Keratinocyte (primary cell): Measurements from ENCODE around the gene SWAP70. TPM values are rescaled to one million over a fixed set of nuclear protein-coding genes. Genes with fewer than 3 reads are reported as not detected.

Source experiments
- DNase-seq: peaks from one replicate; pipeline ENCODE4 v3.0.0-alpha.2; 2011; ENCODE audit warnings: low read depth, missing footprints, low spot score
- FAIRE-seq: peaks from 2 replicates; lab custom pipeline; 2011; peaks lifted over from hg19 to GRCh38; lab: Jason Lieb, UNC
- H2AFZ ChIP-seq: 2 replicates; pipeline ENCODE4 v1.6.0; 2012; ENCODE audit warnings: low read length, control low read depth, inconsistent platforms; ENCODE audit not compliant: control insufficient read depth
- H3K27ac ChIP-seq: 2 replicates; pipeline ENCODE4 v1.5.1; 2011; ENCODE audit warnings: low read length; ENCODE audit not compliant: control insufficient read depth, insufficient read depth
- H3K27me3 ChIP-seq: 3 replicates; pipeline ENCODE4 v1.6.0; 2011; ENCODE audit warnings: low read length; ENCODE audit not compliant: control insufficient read depth, insufficient read depth; ENCODE audit errors: extremely low read depth
- H3K36me3 ChIP-seq, 2 experiments: 2 replicates in 1 of 2; 3 replicates in 1 of 2; pipeline ENCODE4 v1.5.1; 2011; ENCODE audit warnings: low read length in 2 of 2, mild to moderate bottlenecking in 1 of 2; ENCODE audit not compliant: control insufficient read depth in 2 of 2, insufficient read depth in 2 of 2; ENCODE audit errors: extremely low read depth in 1 of 2
- H3K4me1 ChIP-seq: 3 replicates; pipeline ENCODE4 v1.5.1; 2011; ENCODE audit warnings: low read length; ENCODE audit not compliant: control insufficient read depth, insufficient read depth; ENCODE audit errors: extremely low read depth
- H3K4me2 ChIP-seq: 3 replicates; pipeline ENCODE4 v1.6.0; 2011; ENCODE audit warnings: low read depth, low read length; ENCODE audit not compliant: control insufficient read depth, insufficient read depth; ENCODE audit errors: extremely low read depth
- H3K4me3 ChIP-seq, 3 experiments: fragments of 200-600 bp in 1 of 3; sonication (generic) in 1 of 3; 2 replicates in 2 of 3; 3 replicates in 1 of 3; pipeline ENCODE4 v1.5.1; 2011 to 2016; ENCODE audit warnings: low read length in 3 of 3, mild to moderate bottlenecking in 3 of 3, control low read depth in 2 of 3, inconsistent platforms in 1 of 3, low read depth in 1 of 3, mixed read lengths in 1 of 3, mixed run types in 1 of 3, moderate library complexity in 1 of 3; ENCODE audit not compliant: control insufficient read depth in 2 of 3, insufficient read depth in 2 of 3; ENCODE audit errors: extremely low read depth in 1 of 3
- H3K79me2 ChIP-seq: 2 replicates; pipeline ENCODE4 v1.6.0; 2012; ENCODE audit warnings: low read length; ENCODE audit not compliant: control insufficient read depth, insufficient read depth
- H3K9ac ChIP-seq: 3 replicates; pipeline ENCODE4 v1.6.0; 2011; ENCODE audit warnings: low read length; ENCODE audit not compliant: control insufficient read depth, insufficient read depth; ENCODE audit errors: extremely low read depth
- H3K9me1 ChIP-seq: 3 replicates; pipeline ENCODE4 v1.6.0; 2011; ENCODE audit warnings: low read length; ENCODE audit not compliant: control insufficient read depth, insufficient read depth; ENCODE audit errors: extremely low read depth
- H3K9me3 ChIP-seq: 2 replicates; pipeline ENCODE4 v1.5.1; 2012; ENCODE audit warnings: low read depth, low read length; ENCODE audit not compliant: control insufficient read depth
- H4K20me1 ChIP-seq: 3 replicates; pipeline ENCODE4 v1.6.0; 2011; ENCODE audit warnings: low read length; ENCODE audit not compliant: control insufficient read depth, insufficient read depth; ENCODE audit errors: extremely low read depth
- CTCF ChIP-seq, 3 experiments: IDR thresholded peaks in 1 of 3; conservative IDR thresholded peaks in 1 of 3; optimal IDR thresholded peaks in 1 of 3; 2 replicates in 2 of 3; 3 replicates in 1 of 3; pipeline versions ENCODE3 to v1.5.1; 2011; ENCODE audit warnings: low read length in 3 of 3, mild to moderate bottlenecking in 3 of 3, moderate library complexity in 2 of 3, control low read depth in 1 of 3, inconsistent platforms in 1 of 3; ENCODE audit not compliant: insufficient read depth in 2 of 3; ENCODE audit errors: extremely low read depth in 1 of 3
- EZH2 ChIP-seq: IDR thresholded peaks from one replicate; pipeline ENCODE4 v1.6.1; 2012; ENCODE audit warnings: inconsistent platforms, mild to moderate bottlenecking, low read length, moderate library complexity
- dilution Hi-C: fragments of 300-500 bp; cut with MboI; formaldehyde crosslinking; loops from one replicate; pipeline ENCODE4 v1.7.0; 2020; ENCODE audit warnings: low sequenced_read_pairs; ENCODE audit not compliant: extremely low pct_ligation_motif_present
- polyA plus RNA-seq, 5 experiments: library from polyadenylated mRNA; depleted of rRNA in 3 of 5; stranded (reverse) in 3 of 5; stranded (forward) in 1 of 5; unstranded in 1 of 5; fragments of >200 nt; gene quantifications; 1 replicate in 1 of 5; 2 replicates in 3 of 5; 3 replicates in 1 of 5; pipeline versions ENCODE4 v1.2.1 to v1.2.3, GENCODE V29; 2011 to 2012; ENCODE audit warnings: missing spikeins in 2 of 5, low read depth in 1 of 5, low replicate concordance in 1 of 5

Gene SWAP70
- polyA plus RNA-seq, 1 donor (not counting 4 experiments of a cell fraction or from before 2014, with no cell fraction given) = 28.5 TPM

GRCh38 chr11:9736365-9736764, 72.5 kb downstream of the SWAP70 start:
- H3K27ac ChIP-seq = no peak overlapping the region
- H3K27me3 ChIP-seq = no peaks in the 10 kb centered on the region
- no peak overlapping the region for H3K4me2 ChIP-seq
- FAIRE-seq (no peak), DNase-seq (no peak)
- dilution Hi-C loops = no loop called here
- peaks cover 18 to 19% of the 10 kb centered on the region in 2 experiments for H3K36me3 ChIP-seq
- H3K79me2 ChIP-seq = no peaks in the 10 kb centered on the region
- no peaks in the 10 kb centered on the region for H3K9me3 ChIP-seq
- H3K9ac ChIP-seq = no peak overlapping the region
- no peak overlapping the region for H2AFZ ChIP-seq
- H3K4me3 ChIP-seq = no peak overlapping the region
- TF ChIP-seq CTCF (optimal IDR thresholded peaks at IDR 0.05 in 1 of 3, IDR thresholded peaks at IDR 0.05 in 1 of 3, conservative IDR thresholded peaks at IDR 0.05 in 1 of 3; ENCODE audit: extremely low read depth in 1 of 3, insufficient read depth in 2 of 3, low read length in 3 of 3) (no peak), EZH2 (no peak)
- no peaks in the 10 kb centered on the region for H3K9me1 ChIP-seq
- H4K20me1 ChIP-seq = no peaks in the 10 kb centered on the region
- H3K4me1 ChIP-seq = peaks cover 32% of the 10 kb centered on the region

- Histone ChIP-seq H3K4me3 (no peak overlapping the region), H3K27me3 (no peaks in the 10 kb centered on the region), H3K9me1 (no peaks in the 10 kb centered on the region), H2AFZ (no peak overlapping the region), H3K9ac (no peak overlapping the region), H3K27ac (no peak overlapping the region), H3K36me3 (peaks cover 12 to 15% of the 10 kb centered on the region in 2 experiments), H3K4me1 (peaks cover 32% of the 10 kb centered on the region), H3K79me2 (no peaks in the 10 kb centered on the region), H3K9me3 (no peaks in the 10 kb centered on the region), H3K4me2 (no peak overlapping the region), H4K20me1 (no peaks in the 10 kb centered on the region)
- TF ChIP-seq EZH2 (no peak), CTCF (optimal IDR thresholded peaks at IDR 0.05 in 1 of 3, IDR thresholded peaks at IDR 0.05 in 1 of 3, conservative IDR thresholded peaks at IDR 0.05 in 1 of 3; ENCODE audit: extremely low read depth in 1 of 3, insufficient read depth in 2 of 3, low read length in 3 of 3) (no peak)
- dilution Hi-C loops = no loop called here
- DNase-seq (no peak), FAIRE-seq (no peak)
Observed at GRCh38 chr11:9738116-9738515, 74.2 kb downstream of the SWAP70 start.
